NCI-H1092 treated with DMSO at 0.1 percent for 48 hours (cell line): ENCODE measurements around the gene ECE1.
"Not testable (repeated sequence)": the region's sequence is repeated elsewhere in the genome, so short reads cannot be mapped to it uniquely, and the experiment has no call there.

Experiments used
- DNase-seq: peaks from one replicate; lab custom pipeline; 2025; lab: John Stamatoyannopoulos, UW

The ECE1 gene

DNA sequence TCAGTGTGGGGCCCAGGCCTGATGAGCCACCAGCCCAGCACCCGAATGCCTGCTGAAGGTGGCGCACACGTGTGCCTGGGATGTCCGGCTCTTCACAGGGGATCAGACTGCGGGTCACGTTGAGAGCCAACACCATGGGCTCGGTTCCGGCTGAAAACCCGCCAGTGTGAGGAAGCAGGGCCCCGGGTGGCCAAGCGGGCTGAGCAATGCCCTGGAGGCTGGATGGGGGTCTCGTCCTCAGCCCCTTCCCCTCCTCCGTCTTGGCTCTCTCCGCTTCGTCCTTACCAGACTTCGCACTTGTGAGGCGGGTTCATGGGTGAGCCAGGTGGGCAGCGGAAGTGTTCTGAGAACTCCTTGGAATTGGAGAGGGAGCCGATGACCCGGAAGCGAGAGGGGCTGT lies 70.6 kb downstream of the ECE1 start:
- DNase-seq = no peak

DNA sequence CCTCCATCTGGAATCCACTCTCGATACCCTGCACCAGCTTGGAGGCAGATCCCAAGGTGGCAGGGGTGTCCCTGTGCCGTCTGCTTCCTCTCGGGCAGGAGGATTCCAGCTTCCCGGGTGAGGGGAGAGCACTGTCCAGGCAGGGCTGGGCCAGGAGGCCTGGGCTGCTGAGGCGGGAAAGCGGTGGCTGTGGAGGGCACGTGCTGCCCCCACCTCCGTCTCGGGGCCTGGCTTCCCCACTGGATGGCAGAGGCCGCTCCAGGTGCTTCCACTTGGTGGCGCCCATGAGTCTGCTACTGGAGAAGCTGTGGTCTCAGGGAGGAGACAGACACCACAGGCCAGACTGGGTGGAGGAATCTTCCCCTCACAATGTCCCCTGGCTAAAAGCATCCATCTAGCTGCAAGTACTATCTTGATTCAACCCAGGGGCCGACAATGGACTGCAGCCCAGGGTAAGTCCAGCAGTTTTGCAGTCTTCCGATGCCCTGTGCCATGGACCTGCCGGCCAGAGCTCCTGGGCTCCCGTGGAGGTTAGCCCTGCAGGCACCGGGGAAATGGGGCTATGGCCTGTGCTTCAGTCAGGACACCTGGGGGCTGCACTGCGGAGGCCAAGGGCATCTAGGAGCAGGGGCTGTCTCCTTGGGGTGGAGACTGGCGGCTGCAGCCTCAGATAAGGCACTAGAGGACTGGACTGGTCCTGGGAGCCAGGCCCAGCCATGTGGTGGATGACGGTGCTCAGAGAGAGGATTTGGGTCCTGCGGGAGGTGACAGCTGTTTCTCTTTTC lies 72.3 kb downstream of the ECE1 start:
- peak; percentile 10 for DNase-seq

DNA sequence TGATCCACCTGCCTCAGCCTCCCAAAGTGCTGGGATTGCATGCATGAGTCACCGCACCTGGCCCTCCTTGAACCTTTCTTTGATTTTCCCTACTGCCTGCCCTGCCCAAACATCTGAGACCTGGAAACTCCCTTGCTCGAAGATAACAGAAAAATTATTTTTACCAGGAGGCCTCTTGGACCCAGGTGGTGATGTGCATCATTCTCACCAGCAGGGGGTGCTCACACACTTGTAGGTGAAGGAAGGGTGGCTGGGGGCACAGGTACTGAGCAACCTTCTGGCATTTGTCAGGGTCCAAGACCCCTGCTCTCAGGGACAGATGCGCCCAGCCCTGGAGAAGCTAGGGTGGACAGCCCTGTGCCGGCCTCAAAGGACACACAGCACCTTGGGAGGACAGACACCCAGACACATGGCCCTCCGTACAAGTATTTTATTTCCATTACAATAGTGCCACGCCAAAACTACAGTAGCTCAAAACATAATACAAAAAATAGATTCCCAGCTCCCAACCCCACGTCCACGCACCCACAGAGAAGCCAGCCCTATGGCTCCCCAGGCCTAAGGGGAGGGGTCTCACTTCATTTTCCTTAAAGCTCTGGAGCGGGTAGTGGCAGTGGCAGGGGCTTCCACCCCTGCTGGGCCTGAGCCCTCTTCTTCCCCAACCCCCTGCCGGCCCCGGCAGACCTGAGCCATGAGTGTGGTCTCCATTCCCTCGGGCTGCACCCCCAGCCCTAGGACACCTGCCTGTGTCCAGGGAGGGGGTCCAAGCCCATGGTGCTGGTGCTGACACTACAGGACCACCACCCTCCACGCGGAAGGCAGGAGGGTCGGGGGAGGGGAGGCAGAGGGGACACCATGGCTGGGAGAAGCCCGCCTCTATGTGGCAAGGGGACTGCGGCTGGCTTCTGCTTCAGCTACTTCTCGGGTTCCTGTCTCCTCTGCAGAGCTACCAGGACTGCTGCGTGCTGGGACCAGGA lies 73.1 kb downstream of the ECE1 start:
- peak; percentile 28 for DNase-seq

DNA sequence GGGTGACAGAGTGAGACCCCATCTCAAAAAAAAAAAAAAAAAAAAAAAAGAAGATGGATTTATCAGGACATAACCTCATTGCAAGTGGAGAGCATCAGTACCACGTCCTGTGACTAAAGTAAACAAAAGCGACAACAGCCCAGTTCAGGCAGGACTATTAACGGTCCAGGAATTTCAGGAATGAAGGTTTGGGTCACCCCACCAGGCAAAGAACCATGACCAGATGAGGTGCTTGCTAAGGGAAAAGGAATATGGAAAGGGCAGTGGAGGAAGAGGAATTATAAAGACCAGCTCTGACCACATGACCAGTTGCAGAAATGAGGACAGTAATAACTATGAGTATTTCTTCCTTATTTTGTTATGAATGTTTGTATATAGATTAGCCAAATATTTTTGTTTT lies 78.1 kb downstream of the ECE1 start:
- DNase-seq = no peak

DNA sequence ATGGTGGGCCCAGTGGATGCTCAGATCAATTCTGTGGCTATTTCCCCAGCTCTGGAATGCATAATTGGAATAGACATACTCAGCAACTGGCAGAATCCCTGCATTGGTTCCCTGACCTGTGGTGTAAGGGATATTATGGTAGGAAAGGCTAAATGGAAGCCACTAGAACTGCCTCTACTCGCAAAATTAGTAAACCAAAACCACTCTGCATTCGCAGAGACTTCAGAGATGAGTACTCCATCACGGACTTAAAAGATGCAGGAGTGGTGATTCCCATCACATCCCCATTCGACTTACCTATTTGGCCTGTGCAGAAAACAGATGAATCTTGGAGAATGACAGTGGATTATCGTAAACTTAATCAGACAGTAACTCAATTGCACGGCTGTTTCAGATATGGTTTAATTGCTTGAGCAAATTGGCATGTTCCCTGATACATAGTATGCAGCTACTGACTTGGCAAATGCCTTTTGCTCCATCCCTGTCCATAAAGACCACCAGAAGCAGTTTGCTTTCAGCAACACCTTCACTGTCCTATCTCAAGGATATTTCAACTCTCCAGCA lies 82.0 kb downstream of the ECE1 start:
- DNase-seq = not testable (repeated sequence)

DNA sequence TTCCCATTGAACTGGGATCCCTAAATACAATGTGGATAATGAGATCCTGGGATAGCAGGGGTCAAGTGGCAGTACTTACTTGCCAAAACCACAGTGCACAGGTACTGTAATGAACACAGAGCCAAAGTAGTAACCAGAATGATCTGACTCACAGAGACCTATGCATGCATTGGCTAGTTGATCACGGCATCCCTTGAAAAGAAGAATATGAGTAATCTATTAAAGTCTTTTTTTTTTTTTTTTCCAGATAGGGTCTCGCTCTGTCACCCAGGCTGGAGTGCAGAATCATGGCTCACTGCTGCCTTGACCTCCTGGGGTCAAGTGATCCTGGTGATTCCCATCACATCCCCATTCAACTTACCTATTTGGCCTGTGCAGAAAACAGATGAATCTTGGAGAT lies 84.1 kb downstream of the ECE1 start:
- no peak for DNase-seq

DNA sequence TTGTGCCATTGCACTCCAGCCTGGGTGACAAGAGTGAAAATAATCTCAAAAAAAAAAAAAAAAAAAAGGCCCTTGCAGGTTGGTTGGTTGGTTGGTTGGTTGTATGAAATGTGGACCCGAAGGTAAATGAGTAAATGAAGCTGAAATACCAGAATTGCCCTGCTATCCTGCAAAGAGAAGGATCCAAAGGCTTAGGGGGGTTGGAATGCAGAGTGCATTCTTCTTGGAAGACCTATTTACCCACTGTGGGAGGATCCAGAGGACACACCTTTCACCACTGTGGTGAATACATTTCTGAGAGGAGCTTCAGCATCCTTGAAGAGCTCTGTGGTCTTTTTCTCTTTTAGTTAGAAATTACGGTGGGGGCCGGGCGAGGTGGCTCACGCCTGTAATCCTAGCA lies 84.8 kb downstream of the ECE1 start:
- no peak for DNase-seq

DNA sequence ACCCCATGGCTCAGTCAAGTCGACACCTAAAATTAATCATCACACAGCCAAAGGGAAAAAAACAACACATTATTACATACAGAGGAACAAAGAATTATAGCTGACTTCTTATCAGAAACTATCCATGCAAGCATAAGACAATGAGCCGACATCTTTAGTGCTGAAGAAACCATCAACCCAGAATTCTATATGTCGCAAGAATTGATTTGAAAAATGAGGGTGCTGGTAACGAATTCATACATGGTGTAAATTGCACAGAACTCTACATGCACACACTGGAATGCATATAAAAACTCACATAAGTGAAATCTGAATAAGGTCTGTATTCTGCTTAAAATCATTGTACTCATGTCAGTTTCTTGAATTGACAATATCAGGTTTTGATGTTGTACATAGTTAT lies 88.6 kb downstream of the ECE1 start:
- DNase-seq = no peak

DNA sequence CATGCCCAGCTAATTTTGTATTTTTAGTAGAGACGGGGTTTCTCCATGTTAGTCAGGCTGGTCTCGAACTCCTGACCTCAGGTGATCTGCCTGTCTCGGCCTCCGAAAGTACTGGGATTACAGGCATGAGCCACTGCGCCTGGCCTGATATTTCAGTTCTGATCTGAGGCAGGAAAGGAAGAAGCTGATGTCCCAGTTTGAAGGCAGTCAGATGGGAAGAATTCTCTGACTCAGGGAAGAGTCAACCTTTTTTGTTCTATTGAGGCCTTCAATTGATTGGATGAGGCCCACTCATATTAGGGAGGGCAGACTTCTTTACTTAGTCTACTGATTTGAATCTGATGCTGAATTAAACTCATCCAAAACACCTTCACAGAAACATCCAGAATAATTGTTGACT lies 89.0 kb downstream of the ECE1 start:
- not testable (repeated sequence) for DNase-seq

DNA sequence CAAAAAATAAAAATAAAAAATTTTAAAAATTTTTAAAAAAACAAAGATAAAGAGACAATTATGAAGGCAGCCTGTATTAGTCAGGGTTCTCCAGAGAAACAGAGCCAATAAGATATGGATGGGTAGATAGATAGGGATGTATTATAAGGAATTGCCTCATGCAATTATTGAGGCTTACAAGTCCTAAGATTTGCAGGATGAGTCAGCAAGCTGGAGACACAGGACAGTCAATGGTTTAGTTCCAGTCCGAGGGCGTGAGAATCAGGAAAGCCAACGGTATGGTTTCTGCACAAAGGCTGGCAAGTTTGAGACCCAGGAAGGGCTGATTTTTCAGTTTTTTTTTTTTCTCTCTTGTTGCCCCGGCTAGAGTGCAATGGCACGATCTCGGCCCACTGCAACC lies 89.5 kb downstream of the ECE1 start:
- DNase-seq = no peak

DNA sequence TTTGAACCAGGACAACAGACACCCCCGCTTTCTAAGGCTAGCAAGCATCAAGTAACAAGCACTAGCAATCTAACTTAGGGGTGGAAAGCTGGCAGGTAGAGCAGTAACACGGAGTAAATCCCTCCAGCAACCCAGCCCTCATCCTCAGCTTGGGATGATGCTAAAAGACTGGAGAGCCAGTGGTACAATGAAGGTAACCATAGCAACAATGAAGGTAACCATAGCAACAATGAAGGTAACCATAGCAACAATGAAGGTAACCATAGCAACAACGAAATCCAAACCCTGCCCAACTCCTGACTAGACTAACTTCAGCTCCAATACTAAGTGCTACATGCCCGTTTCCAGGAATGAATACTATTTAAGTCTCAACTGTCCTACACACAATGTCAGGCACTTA lies 91.3 kb downstream of the ECE1 start:
- DNase-seq = no peak

DNA sequence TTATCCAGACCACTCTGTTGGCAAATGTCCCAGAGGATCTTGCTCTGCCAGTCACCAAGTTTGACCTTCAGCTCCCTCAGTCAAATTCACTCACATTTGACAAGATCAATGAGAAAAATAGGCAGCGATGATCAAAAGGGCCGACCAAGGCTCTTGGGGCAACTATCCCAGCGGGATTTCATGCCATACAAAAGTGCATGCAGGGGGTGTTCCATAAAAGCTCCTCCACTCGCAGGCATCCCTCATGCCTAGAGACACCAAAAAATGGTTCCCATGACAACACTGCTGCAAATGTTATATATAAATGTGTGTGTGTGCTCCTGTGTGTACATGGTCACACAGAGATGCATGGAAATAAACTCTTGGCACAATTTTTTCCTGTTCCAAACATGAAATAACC lies 97.4 kb downstream of the ECE1 start:
- no peak for DNase-seq

- DNase-seq = no peak
These were observed 98.0 kb downstream of the ECE1 start for GRCh38 chr1:21192284-21192683.

- DNase-seq = not testable (repeated sequence)
These were observed 99.5 kb downstream of the ECE1 start for GRCh38 chr1:21190771-21191170.

DNA sequence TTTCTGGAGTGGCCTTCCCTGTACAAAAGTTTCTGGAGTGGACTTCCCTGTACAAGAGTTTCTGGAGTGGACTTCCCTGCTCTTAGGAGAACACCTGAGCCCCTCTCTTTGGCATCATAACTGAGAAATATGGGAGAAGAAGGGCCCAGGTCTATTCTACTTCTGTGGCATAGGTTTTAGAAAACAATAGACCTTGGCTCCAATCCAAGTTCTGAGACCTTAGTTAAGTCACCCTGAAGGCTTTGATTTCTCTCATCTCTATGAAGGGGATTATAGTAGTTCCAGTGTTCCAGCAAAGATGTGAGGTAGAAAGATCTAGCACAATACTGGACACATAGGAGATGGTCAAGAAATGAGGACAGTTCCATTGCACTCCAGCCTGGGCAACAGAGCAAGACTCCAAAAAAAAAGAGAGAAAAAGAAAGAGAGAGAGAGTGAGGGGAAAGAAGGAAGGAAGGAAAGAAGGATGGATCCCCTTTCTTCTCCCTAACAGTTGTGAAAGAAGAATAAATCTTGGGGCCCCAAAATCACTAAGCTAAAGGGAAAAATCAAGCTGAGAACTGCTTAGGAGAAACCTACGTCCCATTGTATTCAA lies 100.3 kb downstream of the ECE1 start:
- no peak for DNase-seq

- DNase-seq = no peak
These were observed 100.8 kb downstream of the ECE1 start for GRCh38 chr1:21189421-21189820.

- peak; percentile 78 for DNase-seq
These were observed 102.0 kb downstream of the ECE1 start for GRCh38 chr1:21188235-21188634.

DNA sequence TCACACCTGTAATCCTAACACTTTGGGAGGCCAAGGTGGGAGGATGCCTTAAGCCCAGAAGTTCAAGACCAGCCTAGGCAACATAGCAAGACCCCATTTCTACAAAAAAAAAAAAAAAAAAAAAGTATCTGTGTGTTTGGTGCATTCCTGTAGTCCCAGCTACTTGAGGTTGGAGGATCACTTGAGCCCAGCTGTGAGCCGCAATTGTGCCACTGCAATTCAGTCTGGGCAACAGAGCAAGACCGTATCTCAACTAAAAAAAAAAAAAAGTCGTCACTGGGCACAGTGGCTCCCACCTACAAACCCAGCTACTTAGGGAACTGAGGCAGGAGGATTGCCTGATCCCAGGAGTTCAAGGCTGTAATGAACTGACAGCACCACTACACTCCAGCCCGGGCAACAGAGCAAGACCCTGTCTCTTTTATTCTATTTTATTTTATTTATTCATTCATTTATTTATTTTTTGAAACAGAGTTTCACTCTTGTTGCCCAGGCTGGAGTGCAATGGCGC lies 105.0 kb downstream of the ECE1 start:
- no peak for DNase-seq

- no peak for DNase-seq
These were observed 106.0 kb downstream of the ECE1 start for GRCh38 chr1:21184276-21184675.

DNA sequence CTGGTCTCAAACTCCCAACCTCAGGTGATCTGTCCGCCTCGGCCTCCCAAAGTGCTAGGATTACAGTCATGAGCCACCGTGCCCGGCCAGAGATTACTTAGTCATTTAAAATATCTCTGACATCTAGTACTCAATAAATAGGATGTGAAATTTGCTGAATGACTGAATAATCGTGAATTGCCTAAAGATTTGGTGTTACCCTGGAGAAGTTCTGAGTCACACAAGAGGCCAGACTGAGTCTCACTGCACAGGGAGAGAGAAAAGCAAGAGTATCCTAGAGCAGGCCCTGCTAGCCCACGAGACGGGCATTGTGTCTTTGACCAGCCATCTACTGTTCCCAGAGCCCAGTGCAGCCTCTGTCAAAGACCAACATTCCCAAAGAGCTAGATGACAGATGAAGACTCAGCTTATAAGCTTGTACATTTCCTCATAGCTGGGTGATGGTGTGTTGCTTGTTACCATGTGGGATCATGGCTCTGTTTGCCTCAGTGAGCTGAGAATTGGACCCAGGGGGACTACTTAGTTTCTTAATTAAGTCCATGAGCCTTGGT lies 108.0 kb downstream of the ECE1 start:
- DNase-seq = no peak

DNA sequence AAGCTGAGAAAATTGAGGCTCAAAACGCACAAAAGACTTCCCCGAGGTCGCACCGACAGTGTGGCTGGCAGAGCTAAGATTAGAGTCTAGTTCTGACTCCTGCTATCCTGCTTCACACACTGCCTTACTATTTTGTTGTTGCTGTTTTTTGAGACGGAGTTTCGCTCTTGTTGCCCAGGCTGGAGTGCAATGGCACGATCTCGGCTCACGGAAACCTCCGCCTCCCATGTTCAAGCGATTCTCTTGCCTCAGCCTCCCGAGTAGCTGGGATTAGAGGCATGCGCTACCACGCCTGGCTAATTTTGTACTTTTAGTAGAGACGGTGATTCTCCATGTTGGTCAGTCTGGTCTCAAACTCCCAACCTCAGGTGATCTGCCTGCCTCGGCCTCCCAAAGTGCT lies 112.0 kb downstream of the ECE1 start:
- DNase-seq = not testable (repeated sequence)
